Measurements from ENCODE around the gene RAC2. TPM values are rescaled to one million over a fixed set of nuclear protein-coding genes. Genes with fewer than 3 reads are reported as not detected.
"Not testable (repeated sequence)": the region's sequence is repeated elsewhere in the genome, so short reads cannot be mapped to it uniquely, and the experiment has no call there.

Gene RAC2
- total RNA-seq, 1 donor from 2014 or later, result 5.7 TPM

- DNase-seq, result no peak
Observed at GRCh38 chr22:37254867-37255233, 10.8 kb upstream of the RAC2 start.

- no peak for DNase-seq
Observed at GRCh38 chr22:37254209-37254866, 10.3 kb upstream of the RAC2 start.

- DNase-seq, result no peak
Observed at GRCh38 chr22:37253126-37253660, 9.1 kb upstream of the RAC2 start.

GRCh38 chr22:37251836-37252235, 7.8 kb upstream of the RAC2 start:
- not testable (repeated sequence) for DNase-seq

GRCh38 chr22:37249986-37250385, 5.9 kb upstream of the RAC2 start:
- DNase-seq, result no peak

- no peak for DNase-seq
Observed at GRCh38 chr22:37248251-37248650, 4.2 kb upstream of the RAC2 start.

- DNase-seq, result no peak
Observed at GRCh38 chr22:37245740-37246139, 1.7 kb upstream of the RAC2 start.

- DNase-seq, result no peak
Observed at GRCh38 chr22:37244922-37245722, 1.1 kb upstream of the RAC2 start.

GRCh38 chr22:37243402-37244113, 511 bp downstream of the RAC2 start:
- DNase-seq, result no peak

GRCh38 chr22:37242395-37242918, 1.6 kb downstream of the RAC2 start:
- no peak for DNase-seq

GRCh38 chr22:37241351-37242142, 2.5 kb downstream of the RAC2 start:
- no peak for DNase-seq

GRCh38 chr22:37240941-37241320, 3.1 kb downstream of the RAC2 start:
- no peak for DNase-seq

- no peak for DNase-seq
Observed at GRCh38 chr22:37240240-37240940, 3.7 kb downstream of the RAC2 start.

GRCh38 chr22:37239336-37240239, 4.5 kb downstream of the RAC2 start:
- DNase-seq, result no peak

- no peak for DNase-seq
Observed at GRCh38 chr22:37237371-37238268, 6.4 kb downstream of the RAC2 start.

GRCh38 chr22:37235897-37236607, 8.0 kb downstream of the RAC2 start:
- no peak for DNase-seq

- DNase-seq, result no peak
Observed at GRCh38 chr22:37234736-37235711, 9.0 kb downstream of the RAC2 start.

All from skin of body (tissue), 2 donors.